H9 (cell line): ENCODE results near the gene PCDH9. TPM values are rescaled to one million over a fixed set of nuclear protein-coding genes. Genes with fewer than 3 reads are reported as not detected.
A peak's percentile ranks its signal among the peaks of the same experiment; 100 is the strongest.

Source experiments
- DNase-seq: peaks from one replicate; pipeline ENCODE4 v3.0.0-alpha.2; 2017
- H2AFZ ChIP-seq: one replicate; pipeline ENCODE4 v1.6.1; 2013; ENCODE audit warnings: mild to moderate bottlenecking, low read length, control low read depth, moderate library complexity
- H2AK5ac ChIP-seq: 2 replicates; pipeline ENCODE4 v1.6.1; 2013; ENCODE audit warnings: low read length, control low read depth, mixed read lengths; ENCODE audit not compliant: insufficient read length
- H2BK120ac ChIP-seq: one replicate; pipeline ENCODE4 v1.6.1; 2013; ENCODE audit warnings: low read depth, mild to moderate bottlenecking, low read length, control low read depth, inconsistent platforms; ENCODE audit not compliant: poor library complexity, severe bottlenecking
- H2BK12ac ChIP-seq: 2 replicates; pipeline ENCODE4 v1.6.1; 2013; ENCODE audit warnings: low read length, control low read depth, mixed read lengths, low read depth; ENCODE audit not compliant: insufficient read length
- H2BK15ac ChIP-seq: 2 replicates; pipeline ENCODE4 v1.6.1; 2013; ENCODE audit warnings: low read depth, low read length, control low read depth
- H2BK20ac ChIP-seq: one replicate; pipeline ENCODE4 v1.6.1; 2013; ENCODE audit warnings: low read depth, mild to moderate bottlenecking, low read length, control low read depth, inconsistent platforms; ENCODE audit not compliant: poor library complexity, severe bottlenecking
- H2BK5ac ChIP-seq: 2 replicates; pipeline ENCODE4 v1.6.1; 2013; ENCODE audit warnings: low read length, control low read depth, mixed read lengths; ENCODE audit not compliant: insufficient read length
- H3K14ac ChIP-seq: 2 replicates; pipeline ENCODE4 v1.6.1; 2013; ENCODE audit warnings: low read length, control low read depth; ENCODE audit not compliant: insufficient read depth
- H3K18ac ChIP-seq: 2 replicates; pipeline ENCODE4 v1.6.1; 2013; ENCODE audit warnings: low read depth, mild to moderate bottlenecking, mixed read lengths, low read length, control low read depth; ENCODE audit not compliant: insufficient read length
- H3K23ac ChIP-seq: 2 replicates; pipeline ENCODE4 v1.6.1; 2013; ENCODE audit warnings: low read length, control low read depth, mixed read lengths, low read depth; ENCODE audit not compliant: insufficient read length
- H3K23me2 ChIP-seq: 2 replicates; pipeline ENCODE4 v1.6.1; 2013; ENCODE audit warnings: low read depth, mild to moderate bottlenecking, mixed read lengths, low read length, control low read depth; ENCODE audit not compliant: insufficient read length, poor library complexity, severe bottlenecking
- H3K27ac ChIP-seq: 2 replicates; pipeline ENCODE4 v1.5.1; 2013; ENCODE audit warnings: low read length, control low read depth, mixed read lengths, low read depth; ENCODE audit not compliant: insufficient read length
- H3K27me3 ChIP-seq: 2 replicates; pipeline ENCODE4 v1.6.1; 2013; ENCODE audit warnings: low read length, control low read depth, inconsistent platforms; ENCODE audit not compliant: insufficient read depth
- H3K4ac ChIP-seq: 2 replicates; pipeline ENCODE4 v1.6.1; 2013; ENCODE audit warnings: low read depth, mild to moderate bottlenecking, control low read depth, inconsistent platforms, low read length, moderate library complexity
- H3K4me1 ChIP-seq: 2 replicates; pipeline ENCODE4 v1.6.1; 2013; ENCODE audit warnings: low read length, control low read depth, inconsistent platforms; ENCODE audit not compliant: insufficient read depth
- H3K4me2 ChIP-seq: 2 replicates; pipeline ENCODE4 v1.6.1; 2013; ENCODE audit warnings: low read length, control low read depth, mixed read lengths; ENCODE audit not compliant: insufficient read length, insufficient read depth
- H3K56ac ChIP-seq: 2 replicates; pipeline ENCODE4 v1.6.1; 2013; ENCODE audit warnings: low read depth, mild to moderate bottlenecking, mixed read lengths, low read length, control low read depth; ENCODE audit not compliant: insufficient read length
- H3K79me1 ChIP-seq: 2 replicates; pipeline ENCODE4 v1.6.1; 2013; ENCODE audit warnings: low read depth, mild to moderate bottlenecking, moderate library complexity, low read length, control low read depth, inconsistent platforms; ENCODE audit not compliant: insufficient read depth, poor library complexity, severe bottlenecking
- H3K79me2 ChIP-seq: 2 replicates; pipeline ENCODE4 v1.6.1; 2013; ENCODE audit warnings: low read length, control low read depth, inconsistent platforms; ENCODE audit not compliant: insufficient read depth
- H3K9ac ChIP-seq: 2 replicates; pipeline ENCODE4 v1.6.1; 2013; ENCODE audit warnings: low read length, control low read depth, mixed read lengths; ENCODE audit not compliant: insufficient read length; ENCODE audit errors: extremely low read depth
- H3K9me3 ChIP-seq: one replicate; pipeline ENCODE4 v1.6.1; 2013; ENCODE audit warnings: low read depth, low read length, inconsistent platforms; ENCODE audit not compliant: control insufficient read depth
- H3T11ph ChIP-seq: one replicate; pipeline ENCODE4 v1.6.1; 2013; ENCODE audit warnings: mild to moderate bottlenecking, low read length, control low read depth, inconsistent platforms
- H4K20me1 ChIP-seq: one replicate; pipeline ENCODE4 v1.6.1; 2013; ENCODE audit not compliant: control insufficient read depth, insufficient read length, insufficient read depth
- H4K5ac ChIP-seq: 2 replicates; pipeline ENCODE4 v1.6.1; 2013; ENCODE audit warnings: low read depth, mild to moderate bottlenecking, mixed read lengths, low read length, control low read depth; ENCODE audit not compliant: insufficient read length
- H4K8ac ChIP-seq: replicated peaks from 2 replicates; pipeline ENCODE4 v1.6.1; 2013; ENCODE audit warnings: low read length, control low read depth, mixed read lengths, low read depth; ENCODE audit not compliant: insufficient read length
- H4K91ac ChIP-seq: 2 replicates; pipeline ENCODE4 v1.6.1; 2013; ENCODE audit warnings: low read depth, mild to moderate bottlenecking, moderate library complexity, mixed read lengths, low read length, control low read depth; ENCODE audit not compliant: insufficient read length
- H3K27ac Mint-ChIP-seq, 3 experiments: 2 replicates in 2 of 3; 3 replicates in 1 of 3; pipeline ENCODE4 v1.8.0; 2020 to 2021; ENCODE audit warnings: mixed read lengths in 3 of 3, mild to moderate bottlenecking in 1 of 3, moderate library complexity in 1 of 3
- H3K27me3 Mint-ChIP-seq: 2 replicates; pipeline ENCODE4 v1.8.0; 2021; ENCODE audit warnings: low read depth, mild to moderate bottlenecking, moderate library complexity, mixed read lengths
- H3K36me3 Mint-ChIP-seq, 3 experiments: 2 replicates in 2 of 3; 3 replicates in 1 of 3; pipeline ENCODE4 v1.8.0; 2020 to 2021; ENCODE audit warnings: low read depth in 3 of 3, mixed read lengths in 3 of 3; ENCODE audit not compliant: insufficient read depth in 1 of 3
- H3K4me1 Mint-ChIP-seq, 2 experiments: 2 replicates each; pipeline ENCODE4 v1.8.0; 2020; ENCODE audit warnings: mixed read lengths in 2 of 2
- H3K4me3 Mint-ChIP-seq, 2 experiments: 2 replicates in 1 of 2; 3 replicates in 1 of 2; pipeline ENCODE4 v1.8.0; 2020 to 2021; ENCODE audit warnings: mild to moderate bottlenecking in 2 of 2, mixed read lengths in 2 of 2, moderate library complexity in 1 of 2
- H3K9me3 Mint-ChIP-seq, 2 experiments: 2 replicates in 1 of 2; 3 replicates in 1 of 2; pipeline ENCODE4 v1.8.0; 2020; ENCODE audit warnings: mild to moderate bottlenecking in 2 of 2, mixed read lengths in 2 of 2, moderate library complexity in 1 of 2
- WGBS: extraction: QIAGEN DNeasy Blood & Tissue Kit; methylation state at CpG from one replicate; pipeline ENCODE4 v1.1.7; 2013; ENCODE audit warnings: missing lambda C conversion rate, low lambda C conversion rate, mixed read lengths; ENCODE audit not compliant: insufficient read length; ENCODE audit errors: extremely low coverage; 5-methylcytosine and 5-hydroxymethylcytosine counted together
- total RNA-seq: library from RNA; stranded (reverse); gene quantifications from 2 replicates; pipeline ENCODE4 v1.2.1, GENCODE V29; 2021
- TF ChIP-seq, protein P1 (sequence below): fragments of 200-600 bp; sonication (generic); conservative IDR thresholded peaks from 3 replicates; pipeline ENCODE4 v1.8.0; 2021; ENCODE audit warnings: antibody characterized with exemption, mild to moderate bottlenecking

PCDH9 gene
- total RNA-seq, 1 experiment from 2014 or later: 0.11 TPM

DNA sequence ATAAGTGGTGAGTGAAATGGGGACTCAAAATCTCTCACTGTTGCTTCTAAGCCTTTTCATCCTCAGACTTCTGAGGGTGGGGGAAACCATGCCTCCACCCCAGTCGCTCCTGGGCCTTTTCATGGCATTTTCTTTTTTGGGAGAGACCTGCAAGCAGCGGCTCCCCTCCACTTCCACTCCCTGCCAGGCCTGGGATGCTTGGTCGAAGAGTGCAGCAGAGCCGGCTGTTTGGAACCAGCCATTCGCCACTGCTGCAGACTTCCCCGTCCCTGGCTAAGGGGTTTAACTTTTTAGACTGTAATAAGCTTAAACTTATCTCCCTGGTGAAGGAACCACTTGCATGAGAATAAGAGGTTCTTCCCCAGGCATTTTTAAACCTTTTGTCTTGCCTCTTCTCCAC is 617.2 kb downstream of the PCDH9 start:
- no peak overlapping the region for H4K8ac ChIP-seq
- no peak overlapping the region for H3T11ph ChIP-seq
- H3K23me2 ChIP-seq: no peaks in the 10 kb centered on the region
- TF ChIP-seq, protein P1, sequence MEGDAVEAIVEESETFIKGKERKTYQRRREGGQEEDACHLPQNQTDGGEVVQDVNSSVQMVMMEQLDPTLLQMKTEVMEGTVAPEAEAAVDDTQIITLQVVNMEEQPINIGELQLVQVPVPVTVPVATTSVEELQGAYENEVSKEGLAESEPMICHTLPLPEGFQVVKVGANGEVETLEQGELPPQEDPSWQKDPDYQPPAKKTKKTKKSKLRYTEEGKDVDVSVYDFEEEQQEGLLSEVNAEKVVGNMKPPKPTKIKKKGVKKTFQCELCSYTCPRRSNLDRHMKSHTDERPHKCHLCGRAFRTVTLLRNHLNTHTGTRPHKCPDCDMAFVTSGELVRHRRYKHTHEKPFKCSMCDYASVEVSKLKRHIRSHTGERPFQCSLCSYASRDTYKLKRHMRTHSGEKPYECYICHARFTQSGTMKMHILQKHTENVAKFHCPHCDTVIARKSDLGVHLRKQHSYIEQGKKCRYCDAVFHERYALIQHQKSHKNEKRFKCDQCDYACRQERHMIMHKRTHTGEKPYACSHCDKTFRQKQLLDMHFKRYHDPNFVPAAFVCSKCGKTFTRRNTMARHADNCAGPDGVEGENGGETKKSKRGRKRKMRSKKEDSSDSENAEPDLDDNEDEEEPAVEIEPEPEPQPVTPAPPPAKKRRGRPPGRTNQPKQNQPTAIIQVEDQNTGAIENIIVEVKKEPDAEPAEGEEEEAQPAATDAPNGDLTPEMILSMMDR: no peak
- H3K79me1 ChIP-seq: no peaks in the 10 kb centered on the region
- no peak overlapping the region for H3K14ac ChIP-seq
- H2BK20ac ChIP-seq: no peak overlapping the region
- no peak overlapping the region for H3K4ac ChIP-seq
- no peak overlapping the region for H2BK12ac ChIP-seq
- H3K4me2 ChIP-seq: no peak overlapping the region
- no peaks in the 10 kb centered on the region for H4K20me1 ChIP-seq
- DNase-seq: no peak
- H2AFZ ChIP-seq: peak overlapping the region; percentile 16
- no peaks in the 10 kb centered on the region for H3K79me2 ChIP-seq
- H2BK15ac ChIP-seq: no peak overlapping the region
- peak overlapping the region in 1 of 3 experiments; percentile 80; a peak in 1 of 7 replicates for H3K27ac Mint-ChIP-seq
- H3K23ac ChIP-seq: no peak overlapping the region
- H3K4me1 Mint-ChIP-seq: peaks cover 6 to 7% of the 10 kb centered on the region in 2 experiments; a peak in 3 of 4 replicates
- peaks cover 2 to 5% (median 2%) of the 10 kb centered on the region in 3 experiments; a peak in 2 of 7 replicates for H3K36me3 Mint-ChIP-seq
- no peaks in the 10 kb centered on the region for H3K27me3 ChIP-seq
- no peaks in the 10 kb centered on the region for H3K27me3 Mint-ChIP-seq
- no peak overlapping the region for H4K5ac ChIP-seq
- H3K4me3 Mint-ChIP-seq: no peak overlapping the region
- H2BK5ac ChIP-seq: no peak overlapping the region
- H2BK120ac ChIP-seq: no peak overlapping the region
- peaks cover 3 to 5% of the 10 kb centered on the region in 2 experiments; a peak in 3 of 5 replicates for H3K9me3 Mint-ChIP-seq
- H3K4me1 ChIP-seq: no peaks in the 10 kb centered on the region
- no peak overlapping the region for H4K91ac ChIP-seq
- no peak overlapping the region for H3K27ac ChIP-seq
- WGBS: no CpG with 5 or more reads among the region's 6 CpGs
- H3K56ac ChIP-seq: no peak overlapping the region
- no peak overlapping the region for H3K9ac ChIP-seq
- H3K9me3 ChIP-seq: no peaks in the 10 kb centered on the region
- H3K18ac ChIP-seq: no peak overlapping the region
- H2AK5ac ChIP-seq: no peak overlapping the region
